GM19455 (cell line): ENCODE measurements around the gene TANGO6.
"Not testable (repeated sequence)": the region's sequence is repeated elsewhere in the genome, so short reads cannot be mapped to it uniquely, and the experiment has no call there.

Experiments used
- ATAC-seq: cut with Tn5 transposase; IDR thresholded peaks from one replicate; pipeline ENCODE4 v1.9.1; 2021; ENCODE audit not compliant: unreplicated experiment

The TANGO6 gene

DNA sequence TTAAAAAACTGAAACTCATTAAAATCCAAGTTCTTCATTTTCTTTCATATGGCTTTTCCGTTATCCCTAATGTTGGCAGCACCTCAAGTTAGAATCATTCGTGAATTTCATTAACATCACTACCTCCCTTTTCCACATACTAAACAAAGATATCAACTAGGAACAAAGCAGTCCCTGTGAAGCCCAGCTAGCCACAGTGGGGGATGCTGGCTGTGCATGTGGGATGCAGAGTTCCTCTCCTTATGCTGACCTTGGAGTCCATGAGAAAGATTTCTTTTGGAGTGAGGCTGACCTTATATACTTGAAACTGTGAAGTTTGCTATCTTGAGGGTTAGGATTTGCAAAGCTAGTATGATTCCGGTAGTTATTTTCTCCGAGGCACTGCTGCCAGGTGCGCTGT, 117.6 kb downstream of the TANGO6 start:
- ATAC-seq: no peak

DNA sequence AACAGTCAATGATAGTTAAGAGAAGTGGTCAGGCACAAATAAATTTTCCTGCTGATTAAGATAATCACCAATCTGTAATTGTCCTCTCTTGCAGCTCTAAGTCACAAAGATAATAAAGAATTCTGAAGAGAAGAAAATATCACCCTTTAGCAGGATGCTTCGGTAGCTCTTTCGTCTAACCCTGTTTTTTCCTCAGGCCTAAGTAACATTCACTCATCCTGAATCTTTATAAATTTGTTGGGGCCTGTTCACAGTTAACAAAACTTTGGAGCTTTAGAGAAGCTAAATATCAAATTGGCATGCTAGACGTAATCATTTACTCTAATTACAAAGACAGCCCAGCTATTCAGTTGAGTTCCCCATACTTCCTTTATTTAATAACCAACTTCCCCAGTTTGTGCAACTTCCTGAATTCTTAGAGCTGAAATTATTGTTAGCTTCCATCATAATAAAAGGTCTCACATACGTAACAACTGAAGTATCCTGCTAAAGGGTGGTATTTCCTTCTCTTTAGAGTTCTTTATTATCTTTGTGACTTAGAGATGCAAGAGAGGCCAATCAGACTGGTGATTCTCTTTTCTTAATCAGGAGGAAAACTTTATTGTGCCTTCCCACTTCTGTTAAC, 118.6 kb downstream of the TANGO6 start:
- no peak for ATAC-seq

GRCh38 chr16:68969338-68969737, 126.0 kb downstream of the TANGO6 start:
- no peak for ATAC-seq

DNA sequence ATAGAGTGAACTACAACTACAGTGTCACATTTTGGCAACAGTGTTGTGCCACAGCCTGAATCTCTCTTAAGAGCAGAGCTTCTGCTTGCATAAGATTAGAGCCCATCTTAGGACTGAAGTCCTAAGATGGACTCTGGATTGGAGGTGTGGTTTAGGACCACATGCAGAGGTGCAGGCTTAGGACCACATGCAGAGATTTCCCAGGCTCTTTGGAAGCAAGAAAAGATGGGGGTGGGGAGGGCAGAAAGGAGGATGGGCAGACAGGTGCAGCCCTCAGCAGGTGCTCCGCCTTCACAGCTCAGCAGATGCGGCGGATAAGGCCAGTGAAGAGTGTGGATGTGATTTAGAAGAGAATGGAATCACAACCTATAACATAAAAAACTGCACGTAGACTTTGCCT, 128.7 kb downstream of the TANGO6 start:
- no peak for ATAC-seq

DNA sequence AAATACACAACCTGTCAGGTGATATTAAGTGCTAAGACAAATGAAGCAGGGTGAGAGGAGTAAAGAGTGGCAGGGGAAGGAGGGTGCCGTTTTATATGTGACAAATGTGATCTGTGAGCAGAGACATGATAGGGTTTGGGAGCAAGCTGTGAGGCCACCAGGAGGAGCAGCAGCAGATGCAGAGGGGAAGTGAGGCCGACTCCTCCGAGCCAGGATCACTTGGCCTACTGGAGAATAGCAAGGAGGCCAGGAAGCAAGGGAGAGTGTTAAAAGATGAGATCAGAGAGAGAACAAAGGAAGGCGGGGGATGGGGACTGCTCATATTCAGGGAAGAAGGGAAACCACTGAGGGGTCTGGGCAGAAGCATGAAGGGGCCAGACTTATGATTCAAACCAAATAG, 129.4 kb downstream of the TANGO6 start:
- no peak for ATAC-seq

DNA sequence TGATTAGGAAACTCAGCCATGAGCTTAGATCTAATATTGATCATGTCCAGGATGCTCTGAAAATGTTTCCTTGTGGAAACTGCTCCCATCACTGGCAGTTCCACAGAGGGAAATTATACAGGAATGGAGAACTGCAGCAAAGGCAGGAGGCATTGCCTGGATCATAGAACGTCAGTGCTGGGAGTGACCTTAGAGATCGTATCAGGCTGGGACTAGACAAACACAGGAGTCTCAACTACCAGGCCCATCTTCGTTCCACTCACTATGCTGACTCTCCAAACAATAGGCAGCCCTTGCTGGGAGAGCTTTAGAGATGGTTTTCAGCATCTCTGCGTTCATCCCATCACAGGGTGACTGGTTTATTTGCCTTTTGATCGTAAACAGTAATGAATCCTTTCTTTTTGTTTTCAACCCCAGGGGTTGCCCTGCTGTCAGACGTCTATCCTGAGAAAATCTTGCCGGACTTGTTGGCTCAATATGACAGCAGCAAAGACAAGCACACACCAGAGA, 130.3 kb downstream of the TANGO6 start:
- ATAC-seq: no peak

DNA sequence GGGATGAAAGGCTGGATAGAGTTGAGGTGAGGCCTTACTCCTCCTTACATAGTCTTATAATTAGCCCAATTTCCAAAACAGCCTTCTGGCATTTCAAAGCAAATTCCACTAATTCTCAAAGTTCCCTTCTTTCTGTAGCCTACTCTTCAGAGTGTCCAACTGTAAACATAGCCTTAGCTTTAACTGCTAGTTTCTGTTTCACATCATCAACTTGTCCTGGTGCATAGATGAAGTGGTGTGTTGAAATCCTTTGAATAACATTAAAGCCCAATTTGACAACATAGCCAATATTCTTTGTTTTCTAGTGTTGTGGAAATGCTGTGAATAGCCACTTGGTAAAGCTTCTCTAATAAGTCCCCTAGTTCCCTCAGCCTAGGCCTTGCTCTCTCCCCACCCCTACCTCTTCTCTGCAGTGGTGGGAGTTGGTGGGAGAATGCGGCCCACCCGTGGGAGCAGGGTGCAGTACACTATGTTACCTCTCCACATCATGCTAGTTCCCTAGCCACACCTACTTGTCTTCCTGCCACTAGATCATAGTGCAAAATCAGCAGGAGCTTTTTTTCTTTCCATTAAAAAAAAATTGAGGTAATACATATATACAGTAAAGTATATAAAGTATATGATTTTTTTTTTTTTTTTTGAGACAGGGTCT, 135.1 kb downstream of the TANGO6 start:
- no peak for ATAC-seq

GRCh38 chr16:68980695-68981315, 137.5 kb downstream of the TANGO6 start:
- no peak for ATAC-seq

DNA sequence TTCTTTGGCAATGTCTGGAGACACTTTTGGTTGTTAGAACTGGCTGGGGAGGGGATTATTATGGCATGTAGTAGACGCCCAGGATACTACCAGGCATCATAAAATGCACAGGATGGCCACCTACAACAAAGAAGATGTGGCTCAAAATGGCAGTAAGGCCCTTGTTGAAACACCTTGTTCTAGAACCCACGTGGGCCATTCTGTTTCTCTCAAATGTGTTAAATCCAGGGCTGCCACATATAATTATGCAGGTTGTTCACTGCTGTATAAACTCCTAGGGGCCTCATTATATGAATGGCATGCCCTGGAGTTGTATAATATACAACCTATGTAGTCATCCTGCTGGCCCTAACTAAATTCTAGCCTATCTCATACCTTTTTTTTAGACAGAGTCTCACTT, 138.6 kb downstream of the TANGO6 start:
- no peak for ATAC-seq

GRCh38 chr16:68984467-68984866, 141.1 kb downstream of the TANGO6 start:
- no peak for ATAC-seq

GRCh38 chr16:68985268-68985667, 141.9 kb downstream of the TANGO6 start:
- no peak for ATAC-seq

GRCh38 chr16:68985855-68986254, 142.5 kb downstream of the TANGO6 start:
- no peak for ATAC-seq

GRCh38 chr16:68987734-68988457, 144.6 kb downstream of the TANGO6 start:
- ATAC-seq: no peak

GRCh38 chr16:68990172-68990845, 147.0 kb downstream of the TANGO6 start:
- not testable (repeated sequence) for ATAC-seq

DNA sequence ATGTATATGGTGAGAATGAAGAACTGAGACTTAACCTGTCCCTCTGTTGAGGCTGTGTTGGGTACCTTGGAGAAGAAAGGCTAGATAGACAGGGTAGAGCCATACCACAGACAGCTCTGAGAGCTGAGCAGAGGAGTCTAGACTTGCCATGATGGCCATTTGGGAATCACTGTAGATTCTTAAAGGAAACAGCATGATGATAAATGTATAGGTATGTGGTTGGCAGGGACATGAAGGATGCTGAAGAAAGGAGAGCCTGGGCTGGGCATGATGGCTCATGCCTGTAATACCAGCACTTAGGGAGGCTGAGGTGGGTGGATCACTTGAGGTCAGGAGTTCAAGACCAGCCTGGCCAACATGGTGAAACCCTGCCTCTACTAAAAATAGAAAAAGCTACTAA, 147.7 kb downstream of the TANGO6 start:
- ATAC-seq: no peak

DNA sequence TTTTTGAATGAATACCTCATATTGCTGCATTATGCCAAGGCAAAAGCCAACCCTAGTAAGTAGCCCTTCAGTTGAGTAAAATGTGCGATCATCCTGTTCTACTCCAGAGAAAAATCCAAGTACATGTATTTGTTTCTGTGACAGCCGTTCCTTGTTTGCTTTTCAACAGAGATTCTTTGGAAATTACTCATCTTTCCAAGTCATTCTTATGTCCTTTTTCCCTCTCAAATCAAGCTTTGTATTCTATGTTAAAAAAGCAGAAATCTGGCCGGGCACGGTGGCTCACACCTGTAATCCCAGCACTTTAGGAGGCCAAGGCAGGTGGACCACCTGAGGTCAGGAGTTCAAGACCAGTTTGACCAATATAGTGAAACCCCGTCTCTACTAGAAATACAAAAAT, 149.2 kb downstream of the TANGO6 start:
- ATAC-seq: no peak

DNA sequence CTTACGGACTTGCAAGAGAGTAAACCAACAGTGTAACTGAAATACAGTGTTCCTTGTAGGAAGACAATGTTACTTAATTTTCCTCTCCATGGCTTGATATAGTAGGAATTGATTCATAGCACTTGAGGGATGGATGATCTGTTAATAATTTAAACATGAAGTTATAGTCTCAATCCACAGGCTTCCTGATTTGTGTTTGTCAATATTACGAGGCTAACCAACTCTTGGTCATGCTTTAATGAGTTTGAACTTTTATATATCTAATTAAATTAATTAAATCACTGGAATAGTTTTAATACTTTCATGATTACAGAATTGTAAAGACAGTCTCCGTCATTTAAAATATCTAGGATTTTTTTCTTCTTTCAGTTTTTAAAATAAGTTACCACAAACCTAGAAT, 150.1 kb downstream of the TANGO6 start:
- no peak for ATAC-seq

- ATAC-seq: no peak
These were observed 150.6 kb downstream of the TANGO6 start for GRCh38 chr16:68993885-68994284.

- no peak for ATAC-seq
These were observed 151.0 kb downstream of the TANGO6 start for GRCh38 chr16:68994324-68994723.

GRCh38 chr16:68995011-68995504, 151.7 kb downstream of the TANGO6 start:
- ATAC-seq: no peak

DNA sequence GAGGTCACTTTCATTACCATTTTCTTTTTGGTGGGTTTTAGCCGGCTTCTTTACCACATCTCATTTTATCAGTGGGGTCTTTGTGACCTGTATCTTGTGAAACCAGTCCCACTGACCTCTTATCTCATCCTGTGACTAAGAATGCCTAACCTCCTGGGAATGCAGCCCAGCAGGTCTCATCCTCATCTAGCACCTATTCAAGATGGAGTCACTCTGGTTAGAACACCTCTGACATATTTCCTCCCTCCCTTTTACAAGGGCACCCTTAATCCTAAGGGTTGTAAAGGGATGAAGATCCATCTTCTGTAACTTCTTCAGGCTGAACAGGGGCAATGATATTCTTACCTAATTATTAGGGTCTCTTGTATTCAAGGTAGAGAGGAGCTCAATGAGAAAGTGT, 154.2 kb downstream of the TANGO6 start:
- no peak for ATAC-seq
